Measurements from ENCODE around the gene CDK12. TPM values are rescaled to one million over a fixed set of nuclear protein-coding genes. Genes with fewer than 3 reads are reported as not detected.
"Not testable (repeated sequence)": the region's sequence is repeated elsewhere in the genome, so short reads cannot be mapped to it uniquely, and the experiment has no call there.

CDK12 gene
- total and polyA plus RNA-seq, 2 donors = 14.2 to 26.1 TPM

DNA sequence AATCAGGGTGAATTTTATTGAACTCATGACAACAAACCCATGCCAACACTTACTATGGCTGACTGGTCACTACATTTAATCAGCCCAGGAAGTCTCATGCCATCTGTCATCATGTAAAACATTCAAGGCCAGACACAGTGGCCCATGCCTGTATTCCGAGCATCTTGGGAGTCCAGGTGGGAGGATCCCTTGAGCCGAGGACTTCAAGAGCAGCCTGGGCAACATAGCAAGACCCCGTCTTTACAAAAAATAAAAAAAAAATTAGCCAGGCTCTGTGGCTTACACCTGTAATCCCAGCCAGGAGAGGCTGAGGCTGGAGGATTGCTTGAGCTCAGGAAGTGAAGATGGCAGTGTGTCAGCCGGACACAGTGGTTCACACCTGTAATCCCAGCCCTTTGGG lies 5.4 kb upstream of the CDK12 start:
- H3K4me3 ChIP-seq (ENCODE audit: low read length in 2 of 2) = no peak overlapping the region
- H3K27me3 ChIP-seq (ENCODE audit: control insufficient read depth in 2 of 2, insufficient read depth in 1 of 2, low read length in 1 of 2) = no peaks in the 10 kb centered on the region
- 97% methylated on average over 4 of the region's 4 CpGs for WGBS
- peaks cover 0 to 10% of the 10 kb centered on the region in 2 donors for H3K9me3 ChIP-seq (ENCODE audit: control insufficient read depth in 2 of 2, insufficient read depth in 1 of 2, low read length in 1 of 2)
- H3K4me1 ChIP-seq (ENCODE audit: control insufficient read depth in 2 of 2, insufficient read depth in 2 of 2, low read length in 2 of 2) = peaks cover 0 to 7% of the 10 kb centered on the region in 2 donors
- H3K27ac ChIP-seq (ENCODE audit: low read depth in 1 of 2, low read length in 1 of 2) = no peak overlapping the region
- DNase-seq (ENCODE audit: low read depth in 6 of 9, low spot score in 9 of 9) = no peak
- H3K36me3 ChIP-seq (ENCODE audit: control insufficient read depth in 2 of 2, insufficient read depth in 2 of 2, low read length in 1 of 2) = no peaks in the 10 kb centered on the region

DNA sequence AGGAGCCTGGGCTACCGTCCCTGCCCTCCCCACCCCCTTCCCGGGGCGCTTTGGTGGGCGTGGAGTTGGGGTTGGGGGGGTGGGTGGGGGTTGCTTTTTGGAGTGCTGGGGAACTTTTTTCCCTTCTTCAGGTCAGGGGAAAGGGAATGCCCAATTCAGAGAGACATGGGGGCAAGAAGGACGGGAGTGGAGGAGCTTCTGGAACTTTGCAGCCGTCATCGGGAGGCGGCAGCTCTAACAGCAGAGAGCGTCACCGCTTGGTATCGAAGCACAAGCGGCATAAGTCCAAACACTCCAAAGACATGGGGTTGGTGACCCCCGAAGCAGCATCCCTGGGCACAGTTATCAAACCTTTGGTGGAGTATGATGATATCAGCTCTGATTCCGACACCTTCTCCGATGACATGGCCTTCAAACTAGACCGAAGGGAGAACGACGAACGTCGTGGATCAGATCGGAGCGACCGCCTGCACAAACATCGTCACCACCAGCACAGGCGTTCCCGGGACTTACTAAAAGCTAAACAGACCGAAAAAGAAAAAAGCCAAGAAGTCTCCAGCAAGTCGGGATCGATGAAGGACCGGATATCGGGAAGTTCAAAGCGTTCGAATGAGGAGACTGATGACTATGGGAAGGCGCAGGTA lies 762 bp downstream of the CDK12 start:
- Histone ChIP-seq H3K36me3 (ENCODE audit: control insufficient read depth in 2 of 2, insufficient read depth in 2 of 2, low read length in 1 of 2) (no peaks in the 10 kb centered on the region), H3K4me3 (ENCODE audit: low read length in 2 of 2) (peak overlapping the region; percentile 67 to 79), H3K27ac (ENCODE audit: low read depth in 1 of 2, low read length in 1 of 2) (peak overlapping the region; percentile 94 to 98), H3K9me3 (ENCODE audit: control insufficient read depth in 2 of 2, insufficient read depth in 1 of 2, low read length in 1 of 2) (peaks cover 0 to 5% of the 10 kb centered on the region in 2 donors), H3K4me1 (ENCODE audit: control insufficient read depth in 2 of 2, insufficient read depth in 2 of 2, low read length in 2 of 2) (peaks cover 0 to 10% of the 10 kb centered on the region in 2 donors), H3K27me3 (ENCODE audit: control insufficient read depth in 2 of 2, insufficient read depth in 1 of 2, low read length in 1 of 2) (no peaks in the 10 kb centered on the region)
- WGBS = under 1% methylated on average over 34 of the region's 34 CpGs
- DNase-seq (ENCODE audit: low read depth in 6 of 9, low spot score in 9 of 9) = peak in 2 of 9 donors; percentile 33 to 39

DNA sequence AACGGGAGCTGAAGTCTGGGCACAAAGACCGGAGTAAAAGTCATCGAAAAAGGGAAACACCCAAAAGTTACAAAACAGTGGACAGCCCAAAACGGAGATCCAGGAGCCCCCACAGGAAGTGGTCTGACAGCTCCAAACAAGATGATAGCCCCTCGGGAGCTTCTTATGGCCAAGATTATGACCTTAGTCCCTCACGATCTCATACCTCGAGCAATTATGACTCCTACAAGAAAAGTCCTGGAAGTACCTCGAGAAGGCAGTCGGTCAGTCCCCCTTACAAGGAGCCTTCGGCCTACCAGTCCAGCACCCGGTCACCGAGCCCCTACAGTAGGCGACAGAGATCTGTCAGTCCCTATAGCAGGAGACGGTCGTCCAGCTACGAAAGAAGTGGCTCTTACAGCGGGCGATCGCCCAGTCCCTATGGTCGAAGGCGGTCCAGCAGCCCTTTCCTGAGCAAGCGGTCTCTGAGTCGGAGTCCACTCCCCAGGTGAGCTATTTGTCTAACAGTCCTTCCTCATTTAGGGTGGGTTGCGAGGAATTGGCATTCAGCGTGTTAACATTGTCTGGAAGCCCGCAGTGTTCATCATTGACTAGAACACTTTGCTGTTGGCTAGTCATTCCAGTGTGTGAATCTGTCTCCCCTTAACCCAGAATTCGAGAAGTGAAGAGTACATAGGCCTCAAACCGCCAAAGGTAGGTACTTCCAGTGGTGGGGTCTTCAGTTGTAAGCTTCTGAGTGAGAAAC lies 1.5 kb downstream of the CDK12 start:
- no peaks in the 10 kb centered on the region for H3K36me3 ChIP-seq (ENCODE audit: control insufficient read depth in 2 of 2, insufficient read depth in 2 of 2, low read length in 1 of 2)
- H3K27ac ChIP-seq (ENCODE audit: low read depth in 1 of 2, low read length in 1 of 2) = no peak overlapping the region
- H3K9me3 ChIP-seq (ENCODE audit: control insufficient read depth in 2 of 2, insufficient read depth in 1 of 2, low read length in 1 of 2) = peaks cover 0 to 5% of the 10 kb centered on the region in 2 donors
- 3% methylated on average over 28 of the region's 28 CpGs for WGBS
- peak overlapping the region; percentile 67 to 79 for H3K4me3 ChIP-seq (ENCODE audit: low read length in 2 of 2)
- H3K4me1 ChIP-seq (ENCODE audit: control insufficient read depth in 2 of 2, insufficient read depth in 2 of 2, low read length in 2 of 2) = peaks cover 0 to 10% of the 10 kb centered on the region in 2 donors
- DNase-seq (ENCODE audit: low read depth in 6 of 9, low spot score in 9 of 9) = peak in 4 of 9 donors; percentile 14 to 61 (median 29)
- no peaks in the 10 kb centered on the region for H3K27me3 ChIP-seq (ENCODE audit: control insufficient read depth in 2 of 2, insufficient read depth in 1 of 2, low read length in 1 of 2)

DNA sequence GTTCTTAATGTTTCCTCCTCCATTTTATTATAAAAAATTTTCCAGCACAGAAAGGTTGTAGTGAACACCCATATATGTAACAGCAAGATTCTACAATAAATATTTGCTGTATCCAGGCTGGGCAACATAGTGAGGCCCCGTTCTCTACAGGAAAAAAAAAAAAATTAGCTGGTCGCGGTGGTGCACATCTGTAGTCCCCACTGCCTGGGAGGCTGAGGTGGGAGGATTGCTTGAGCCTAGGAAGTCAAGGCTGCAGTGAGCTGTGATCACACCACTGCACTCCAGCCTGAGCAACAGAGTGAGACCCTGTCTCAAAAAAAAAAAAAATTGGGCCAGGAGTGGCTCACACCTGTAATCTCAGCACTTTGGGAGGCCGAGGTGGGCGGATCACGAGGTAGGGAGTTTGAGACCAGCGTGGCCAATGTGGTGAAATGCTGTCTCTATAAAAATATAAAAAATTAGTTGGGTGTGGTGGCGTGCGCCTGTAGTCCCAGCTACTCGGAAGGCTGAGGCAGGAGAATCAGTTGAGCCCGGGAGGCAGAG lies 3.4 kb downstream of the CDK12 start:
- peaks cover 0 to 10% of the 10 kb centered on the region in 2 donors for H3K4me1 ChIP-seq (ENCODE audit: control insufficient read depth in 2 of 2, insufficient read depth in 2 of 2, low read length in 2 of 2)

DNA sequence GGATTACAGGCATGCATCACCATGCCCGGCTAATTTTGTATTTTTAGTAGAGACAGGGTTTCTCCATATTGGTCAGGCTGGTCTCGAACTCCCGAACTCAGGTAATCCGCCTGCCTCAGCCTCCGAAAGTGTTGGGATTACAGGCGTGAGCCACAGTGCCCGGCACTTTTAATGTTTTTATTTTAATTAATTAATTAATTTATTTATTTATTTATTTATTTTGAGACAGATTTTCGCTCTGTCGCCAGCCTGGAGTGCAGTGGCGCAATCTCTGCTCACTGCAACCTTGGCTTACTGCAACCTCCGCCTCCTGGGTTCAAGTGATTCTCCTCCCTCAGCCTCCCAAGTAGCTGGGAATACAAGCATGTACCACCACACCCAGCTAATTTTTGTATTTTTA lies 7.3 kb downstream of the CDK12 start:
- H3K27me3 ChIP-seq (ENCODE audit: control insufficient read depth in 2 of 2, insufficient read depth in 1 of 2, low read length in 1 of 2); H3K27ac ChIP-seq (ENCODE audit: low read depth in 1 of 2, low read length in 1 of 2); H3K4me3 ChIP-seq (ENCODE audit: low read length in 2 of 2); H3K9me3 ChIP-seq (ENCODE audit: control insufficient read depth in 2 of 2, insufficient read depth in 1 of 2, low read length in 1 of 2); DNase-seq (ENCODE audit: low read depth in 6 of 9, low spot score in 9 of 9): not testable (repeated sequence)
- H3K4me1 ChIP-seq (ENCODE audit: control insufficient read depth in 2 of 2, insufficient read depth in 2 of 2, low read length in 2 of 2) = peaks cover 0 to 10% of the 10 kb centered on the region in 2 donors
- 98% methylated on average over 11 of the region's 11 CpGs for WGBS
- peaks cover 17 to 32% of the 10 kb centered on the region in 2 donors for H3K36me3 ChIP-seq (ENCODE audit: control insufficient read depth in 2 of 2, insufficient read depth in 2 of 2, low read length in 1 of 2)

More for the DNA sequence above, 3.4 kb downstream of the CDK12 start:
- 93% methylated on average over 11 of the region's 11 CpGs for whole genome bisulfite sequencing
- DNase-seq (ENCODE audit: low read depth in 6 of 9, low spot score in 9 of 9); H3K36me3 ChIP-seq (ENCODE audit: control insufficient read depth in 2 of 2, insufficient read depth in 2 of 2, low read length in 1 of 2); H3K27ac ChIP-seq (ENCODE audit: low read depth in 1 of 2, low read length in 1 of 2); H3K27me3 ChIP-seq (ENCODE audit: control insufficient read depth in 2 of 2, insufficient read depth in 1 of 2, low read length in 1 of 2); H3K9me3 ChIP-seq (ENCODE audit: control insufficient read depth in 2 of 2, insufficient read depth in 1 of 2, low read length in 1 of 2); H3K4me3 ChIP-seq (ENCODE audit: low read length in 2 of 2): not testable (repeated sequence)

DNA sequence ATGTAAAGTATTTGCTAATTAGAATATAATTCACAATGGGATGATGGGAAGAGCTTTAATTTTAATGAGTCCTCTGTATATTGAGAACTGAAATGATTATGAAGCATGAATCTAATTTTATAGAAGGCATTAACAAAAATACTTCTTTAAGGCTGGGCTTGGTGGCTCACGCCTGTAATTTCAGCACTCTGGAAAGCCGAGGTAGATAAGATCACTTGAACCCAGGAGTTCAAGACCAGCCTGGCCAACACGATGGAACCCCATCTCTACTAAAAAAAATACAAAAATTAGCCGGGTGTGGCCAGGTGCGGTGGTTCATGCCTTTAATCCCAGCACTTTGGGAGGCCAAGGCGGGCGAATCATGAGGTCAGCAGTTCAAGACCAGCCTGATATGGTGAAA lies 12.0 kb downstream of the CDK12 start:
- Histone ChIP-seq H3K36me3 (ENCODE audit: control insufficient read depth in 2 of 2, insufficient read depth in 2 of 2, low read length in 1 of 2) (peaks cover 33 to 53% of the 10 kb centered on the region in 2 donors), H3K27ac (ENCODE audit: low read depth in 1 of 2, low read length in 1 of 2) (no peak overlapping the region), H3K4me3 (ENCODE audit: low read length in 2 of 2) (no peak overlapping the region), H3K4me1 (ENCODE audit: control insufficient read depth in 2 of 2, insufficient read depth in 2 of 2, low read length in 2 of 2) (no peaks in the 10 kb centered on the region), H3K27me3 (ENCODE audit: control insufficient read depth in 2 of 2, insufficient read depth in 1 of 2, low read length in 1 of 2) (no peaks in the 10 kb centered on the region), H3K9me3 (ENCODE audit: control insufficient read depth in 2 of 2, insufficient read depth in 1 of 2, low read length in 1 of 2) (no peaks in the 10 kb centered on the region)
- 91% methylated on average over 7 of the region's 7 CpGs for WGBS
- DNase-seq (ENCODE audit: low read depth in 6 of 9, low spot score in 9 of 9) = no peak

DNA sequence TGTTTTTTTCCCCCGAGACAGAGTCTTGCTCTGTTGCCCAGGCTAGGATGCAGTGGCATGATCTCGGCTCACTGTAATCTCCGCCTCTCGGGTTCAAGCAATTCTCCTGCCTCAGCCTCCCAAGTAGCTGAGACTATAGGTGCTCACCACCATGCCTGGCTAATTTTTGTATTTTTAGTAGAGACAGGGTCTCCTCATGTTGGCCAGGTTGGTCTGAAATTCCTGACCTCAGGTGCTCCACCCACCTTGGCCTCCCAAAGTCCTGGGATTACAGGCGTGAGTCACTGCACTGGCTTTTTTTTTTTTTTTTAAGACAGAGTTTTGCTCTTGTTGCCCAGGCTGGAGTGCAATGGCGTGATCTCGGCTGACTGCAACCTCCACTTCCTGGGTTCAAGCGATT lies 18.3 kb downstream of the CDK12 start:
- H3K36me3 ChIP-seq (ENCODE audit: control insufficient read depth in 2 of 2, insufficient read depth in 2 of 2, low read length in 1 of 2) = peaks cover 20 to 27% of the 10 kb centered on the region in 2 donors
- H3K9me3 ChIP-seq (ENCODE audit: control insufficient read depth in 2 of 2, insufficient read depth in 1 of 2, low read length in 1 of 2); H3K4me1 ChIP-seq (ENCODE audit: control insufficient read depth in 2 of 2, insufficient read depth in 2 of 2, low read length in 2 of 2); DNase-seq (ENCODE audit: low read depth in 6 of 9, low spot score in 9 of 9); H3K27ac ChIP-seq (ENCODE audit: low read depth in 1 of 2, low read length in 1 of 2); H3K4me3 ChIP-seq (ENCODE audit: low read length in 2 of 2); H3K27me3 ChIP-seq (ENCODE audit: control insufficient read depth in 2 of 2, insufficient read depth in 1 of 2, low read length in 1 of 2): not testable (repeated sequence)
- over 99% methylated on average over 8 of the region's 8 CpGs for WGBS

DNA sequence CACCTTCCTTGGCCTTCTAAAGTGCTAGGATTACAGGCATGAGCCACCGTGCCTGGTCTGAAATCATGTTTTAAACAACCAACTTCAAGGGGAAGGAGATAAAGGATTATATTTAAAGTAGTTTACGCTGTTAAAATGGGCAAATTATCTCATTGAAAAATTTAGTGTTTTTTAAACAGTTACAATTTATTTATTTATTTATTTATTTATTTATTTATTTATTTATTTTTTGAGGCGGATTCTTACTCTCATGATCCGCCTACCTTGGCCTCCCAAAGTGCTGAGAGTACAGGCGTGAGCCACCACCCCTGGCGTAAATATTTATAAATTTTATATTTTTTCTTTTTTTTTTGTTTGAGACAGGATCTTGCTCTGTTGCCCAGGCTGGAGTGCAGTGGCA lies 22.2 kb downstream of the CDK12 start:
- Histone ChIP-seq H3K9me3 (ENCODE audit: control insufficient read depth in 2 of 2, insufficient read depth in 1 of 2, low read length in 1 of 2) (no peaks in the 10 kb centered on the region), H3K4me1 (ENCODE audit: control insufficient read depth in 2 of 2, insufficient read depth in 2 of 2, low read length in 2 of 2) (no peaks in the 10 kb centered on the region), H3K27me3 (ENCODE audit: control insufficient read depth in 2 of 2, insufficient read depth in 1 of 2, low read length in 1 of 2) (no peaks in the 10 kb centered on the region), H3K27ac (ENCODE audit: low read depth in 1 of 2, low read length in 1 of 2) (no peak overlapping the region), H3K4me3 (ENCODE audit: low read length in 2 of 2) (no peak overlapping the region), H3K36me3 (ENCODE audit: control insufficient read depth in 2 of 2, insufficient read depth in 2 of 2, low read length in 1 of 2) (peaks cover 7 to 17% of the 10 kb centered on the region in 2 donors)
- 99% methylated on average over 6 of the region's 6 CpGs for WGBS
- DNase-seq (ENCODE audit: low read depth in 6 of 9, low spot score in 9 of 9) = no peak

DNA sequence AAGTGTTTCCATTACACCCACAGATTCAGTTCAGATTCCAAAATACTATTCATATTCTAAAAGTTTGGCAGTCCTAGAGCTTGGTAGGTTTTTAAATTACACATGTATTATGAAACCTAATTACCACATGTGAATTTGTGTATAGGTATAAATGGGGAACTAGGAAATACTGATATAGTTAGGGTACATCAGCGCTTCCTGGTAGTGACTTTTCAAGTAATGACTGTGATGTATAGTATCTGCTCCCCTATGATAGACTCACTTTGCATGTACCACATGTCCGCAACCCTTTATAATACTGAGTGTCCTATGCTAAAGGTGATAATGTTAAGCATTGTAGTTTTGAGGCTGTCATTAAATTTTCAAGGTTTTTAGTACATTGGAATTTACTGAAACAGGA lies 22.9 kb downstream of the CDK12 start:
- Histone ChIP-seq H3K27ac (ENCODE audit: low read depth in 1 of 2, low read length in 1 of 2) (no peak overlapping the region), H3K36me3 (ENCODE audit: control insufficient read depth in 2 of 2, insufficient read depth in 2 of 2, low read length in 1 of 2) (peaks cover 7 to 20% of the 10 kb centered on the region in 2 donors), H3K4me3 (ENCODE audit: low read length in 2 of 2) (no peak overlapping the region), H3K27me3 (ENCODE audit: control insufficient read depth in 2 of 2, insufficient read depth in 1 of 2, low read length in 1 of 2) (no peaks in the 10 kb centered on the region), H3K4me1 (ENCODE audit: control insufficient read depth in 2 of 2, insufficient read depth in 2 of 2, low read length in 2 of 2) (no peaks in the 10 kb centered on the region), H3K9me3 (ENCODE audit: control insufficient read depth in 2 of 2, insufficient read depth in 1 of 2, low read length in 1 of 2) (no peaks in the 10 kb centered on the region)
- WGBS = 98% methylated on average over 2 of the region's 2 CpGs
- DNase-seq (ENCODE audit: low read depth in 6 of 9, low spot score in 9 of 9) = no peak

Measured in thymus (tissue), 11 donors.